GM13977 (cell line): Measurements from ENCODE around the gene TNFRSF6B.
"Not testable (repeated sequence)": the region's sequence is repeated elsewhere in the genome, so short reads cannot be mapped to it uniquely, and the experiment has no call there.

Source experiments
- DNase-seq: peaks from one replicate; pipeline ENCODE4 v3.0.0; 2012; ENCODE audit warnings: low spot score
- CTCF ChIP-seq: IDR thresholded peaks from 2 replicates; pipeline ENCODE4 v1.5.1; 2012; ENCODE audit warnings: mild to moderate bottlenecking, control low read depth; ENCODE audit not compliant: insufficient read depth; ENCODE audit errors: extremely low read depth, missing control alignments
- in situ Hi-C: fragments of 300-500 bp; cut with MboI; formaldehyde crosslinking; loops from one replicate; pipeline ENCODE4 v1.12.0; 2022; ENCODE audit warnings: low sequenced_read_pairs, low pct_unique_long_range_greater_than_20kb, mixed read lengths, inconsistent platforms; ENCODE audit not compliant: unreplicated experiment

The TNFRSF6B gene

GRCh38 chr20:63696628-63697356 lies at the start of gene TNFRSF6B:
Gene TNFRSF6B, plus strand, starts transcription at chr20:63696652. Its CDS starts 116 bp downstream, at chr20:63696768.
- in situ Hi-C loops = no loop called here
- DNase-seq = no peak
- TF ChIP-seq CTCF = no peak

- in situ Hi-C loops = no loop called here
- no peak for DNase-seq
- TF ChIP-seq CTCF = no peak
Measured at GRCh38 chr20:63648190-63648589, 48.3 kb upstream of the TNFRSF6B start.

- no peak for TF ChIP-seq CTCF
- in situ Hi-C loops = no loop called here
- DNase-seq = no peak
Measured at GRCh38 chr20:63648895-63649589, 47.4 kb upstream of the TNFRSF6B start.

GRCh38 chr20:63650486-63650885 lies 46.0 kb upstream of the TNFRSF6B start:
- in situ Hi-C loops, DNase-seq: not testable (repeated sequence)

GRCh38 chr20:63651942-63652191 lies 44.6 kb upstream of the TNFRSF6B start:
- TF ChIP-seq CTCF = no peak
- in situ Hi-C loops = no loop called here
- DNase-seq = no peak

- peak; percentile 51 for DNase-seq
- TF ChIP-seq CTCF = no peak
- in situ Hi-C loops = no loop called here
Measured at GRCh38 chr20:63652192-63652980, 44.1 kb upstream of the TNFRSF6B start.
